SH-SY5Y (cell line): ENCODE data around the gene GABRR3.

Source experiments
- GATA2 ChIP-seq: IDR thresholded peaks from 2 replicates; pipeline ENCODE4 v1.6.1; 2011; ENCODE audit warnings: mild to moderate bottlenecking, low read depth, low read length
- GATA3 ChIP-seq: IDR thresholded peaks from 2 replicates; pipeline ENCODE4 v1.6.1; 2011; ENCODE audit warnings: low read depth, mild to moderate bottlenecking, low read length, moderate library complexity

DNA sequence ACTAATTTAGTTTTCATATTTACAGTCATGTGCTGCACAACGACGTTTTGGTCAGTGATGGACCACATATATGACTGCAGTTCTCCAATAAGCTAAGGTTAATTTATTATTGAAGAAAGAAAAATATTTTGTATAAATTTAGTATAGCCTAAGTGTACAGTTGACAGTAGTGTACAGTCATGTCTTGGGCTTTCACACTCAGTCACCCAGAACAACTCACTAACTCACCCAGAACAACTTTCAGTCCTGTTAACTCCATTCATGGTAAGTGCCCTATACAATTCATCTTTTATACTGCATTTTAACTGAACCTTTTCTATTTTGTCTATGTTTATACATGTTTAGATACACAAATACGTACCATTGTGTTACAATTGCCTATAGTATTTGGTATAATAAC is 3.8 kb upstream of the GABRR3 start:
- TF ChIP-seq GATA2 (no peak), GATA3 (no peak)
